HG02870 (cell line): ENCODE results near the gene TRIM40.

ENCODE experiments used
- ATAC-seq: cut with Tn5 transposase; IDR thresholded peaks from one replicate; pipeline ENCODE4 v1.9.1; 2021; ENCODE audit warnings: mild to moderate bottlenecking, moderate library complexity; ENCODE audit not compliant: unreplicated experiment

The TRIM40 gene

GRCh38 chr6:30194797-30195690, 59.1 kb downstream of the TRIM40 start:
- ATAC-seq = no peak

GRCh38 chr6:30195951-30196350, 60.0 kb downstream of the TRIM40 start:
- no peak for ATAC-seq

- no peak for ATAC-seq
These were observed 60.4 kb downstream of the TRIM40 start for GRCh38 chr6:30196376-30196775.
